NCI-H460 (cell line): Measurements from ENCODE around the gene KCTD1. TPM values are rescaled to one million over a fixed set of nuclear protein-coding genes. Genes with fewer than 3 reads are reported as not detected.
A peak's percentile ranks its signal among the peaks of the same experiment; 100 is the strongest.

Experiments
- DNase-seq: peaks from one replicate; pipeline ENCODE4 v3.0.0-alpha.2; 2016; ENCODE audit warnings: low read depth; ENCODE audit errors: extremely low read depth
- total RNA-seq: library from RNA; depleted of rRNA; stranded (reverse); fragments of >200 nt; shearing (Covaris generic); gene quantifications from 2 replicates; pipeline ENCODE4 v1.2.3, GENCODE V29; 2014

The KCTD1 gene
- total RNA-seq, 1 experiment from 2014 or later, result 17.2 TPM

DNA sequence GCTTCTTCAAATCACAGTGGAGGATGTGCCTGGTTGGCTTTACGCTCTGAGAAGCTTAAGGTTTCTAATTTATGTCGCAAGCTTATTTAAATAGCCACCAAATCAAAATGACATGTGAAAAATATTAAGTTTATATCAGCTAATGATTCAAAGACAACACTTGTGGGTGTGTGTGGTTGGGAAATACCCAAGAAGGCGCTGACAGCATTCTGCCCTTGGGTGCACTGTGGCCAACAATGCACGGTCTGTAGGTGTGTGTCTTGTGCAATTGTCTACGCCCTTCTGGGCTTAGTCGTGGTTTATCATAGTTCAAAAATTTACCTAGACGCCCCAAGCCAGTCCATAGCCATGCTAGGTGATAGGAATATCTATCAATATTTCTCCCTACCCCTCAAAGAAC is 60.9 kb downstream of the KCTD1 start:
- DNase-seq, result no peak

DNA sequence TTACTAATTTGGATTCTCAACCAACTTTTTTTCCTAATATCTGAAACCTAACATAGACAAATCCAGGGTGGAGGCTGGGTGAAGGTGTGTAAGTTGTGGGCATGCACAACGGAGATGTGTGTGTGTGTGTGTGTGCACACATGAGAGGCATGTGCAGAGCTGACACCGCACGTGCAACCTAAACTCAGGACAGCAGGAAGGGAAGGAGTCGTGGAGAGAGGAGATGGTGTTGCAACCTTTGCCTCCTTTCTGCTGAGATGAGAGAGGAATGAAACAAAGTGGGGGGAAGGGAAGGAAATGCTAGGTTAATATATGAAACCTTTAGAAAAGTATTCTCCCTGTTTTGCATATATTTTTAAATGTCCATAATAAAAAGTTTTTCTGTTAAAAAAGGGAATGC is 64.7 kb downstream of the KCTD1 start:
- DNase-seq, result no peak

DNA sequence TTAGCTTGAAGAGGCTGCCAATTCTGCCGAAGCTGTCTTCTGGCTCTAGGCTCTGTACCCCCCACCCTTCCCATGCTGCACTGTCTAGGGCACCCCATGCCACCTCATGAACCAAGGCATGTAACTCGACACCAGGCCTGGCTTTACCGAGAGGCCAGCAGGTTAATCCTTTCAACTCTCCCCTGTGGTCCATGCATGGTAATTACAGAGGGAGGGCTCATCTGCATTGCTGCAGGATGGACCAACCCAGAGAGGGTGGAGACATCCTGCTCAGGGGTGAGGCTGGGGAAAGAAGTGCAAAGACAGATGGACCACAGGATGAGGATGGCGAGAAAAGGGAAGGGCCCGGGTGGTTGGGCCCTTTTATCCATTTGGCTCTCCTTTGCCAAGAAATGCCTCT is 65.8 kb downstream of the KCTD1 start:
- DNase-seq, result no peak

- DNase-seq, result peak; percentile 76
These were observed 67.2 kb downstream of the KCTD1 start for GRCh38 chr18:26480897-26481795.

DNA sequence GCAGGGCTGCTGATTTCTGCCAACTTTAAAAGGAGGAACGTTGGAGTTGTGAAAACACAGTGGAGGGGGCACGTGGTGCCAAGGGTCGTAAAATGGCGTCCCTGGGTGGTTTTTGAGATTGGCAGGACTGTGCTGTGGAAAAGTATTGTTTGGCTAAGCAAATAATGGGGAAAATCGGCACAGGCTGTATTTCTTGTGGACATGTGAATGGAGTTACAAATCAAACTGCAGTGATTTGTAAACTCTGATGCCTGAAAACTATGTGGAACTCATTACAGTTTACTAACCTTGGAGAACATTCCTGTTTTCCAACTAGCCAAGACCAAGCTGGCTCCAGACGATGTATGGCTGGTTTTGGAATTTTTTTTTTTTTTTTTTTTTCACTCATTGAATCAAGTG is 68.7 kb downstream of the KCTD1 start:
- DNase-seq, result no peak

- no peak for DNase-seq
These were observed 69.2 kb downstream of the KCTD1 start for GRCh38 chr18:26479065-26479680.

DNA sequence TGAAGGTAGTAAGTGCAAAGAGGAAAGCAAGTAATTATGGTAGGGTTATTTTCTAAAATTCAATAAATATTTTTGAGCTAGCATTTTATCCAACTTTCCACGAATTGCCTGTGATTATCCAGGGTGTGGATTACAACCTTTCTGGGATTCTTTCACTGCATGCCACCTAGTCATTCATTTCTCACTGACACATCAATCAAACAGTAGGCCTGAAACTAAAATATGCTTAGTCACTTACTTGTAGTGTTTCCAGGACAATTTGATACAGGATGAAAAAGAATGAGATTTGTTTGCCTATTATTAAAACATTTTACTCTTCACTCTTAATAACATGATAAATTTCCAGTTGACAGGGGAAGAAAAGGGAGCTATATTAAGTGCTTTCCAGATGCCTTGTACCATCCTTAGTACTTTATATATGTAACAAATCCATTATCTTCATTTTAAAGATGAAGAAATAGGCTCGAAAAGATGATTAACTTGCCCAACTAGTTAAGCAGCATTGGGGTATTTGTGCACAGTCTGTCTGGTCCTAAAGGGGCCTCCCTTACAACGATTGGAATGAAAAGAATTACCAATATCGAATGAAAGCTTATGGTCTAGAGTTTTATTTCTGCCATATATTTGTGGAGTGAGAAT is 70.4 kb downstream of the KCTD1 start:
- DNase-seq, result peak; percentile 70

GRCh38 chr18:26476697-26477096 is 71.7 kb downstream of the KCTD1 start:
- no peak for DNase-seq

- DNase-seq, result no peak
These were observed 73.8 kb downstream of the KCTD1 start for GRCh38 chr18:26474542-26474941.

- DNase-seq, result no peak
These were observed 74.7 kb downstream of the KCTD1 start for GRCh38 chr18:26473672-26474071.

- no peak for DNase-seq
These were observed 76.5 kb downstream of the KCTD1 start for GRCh38 chr18:26471826-26472225.

GRCh38 chr18:26471027-26471426 is 77.3 kb downstream of the KCTD1 start:
- DNase-seq, result no peak

DNA sequence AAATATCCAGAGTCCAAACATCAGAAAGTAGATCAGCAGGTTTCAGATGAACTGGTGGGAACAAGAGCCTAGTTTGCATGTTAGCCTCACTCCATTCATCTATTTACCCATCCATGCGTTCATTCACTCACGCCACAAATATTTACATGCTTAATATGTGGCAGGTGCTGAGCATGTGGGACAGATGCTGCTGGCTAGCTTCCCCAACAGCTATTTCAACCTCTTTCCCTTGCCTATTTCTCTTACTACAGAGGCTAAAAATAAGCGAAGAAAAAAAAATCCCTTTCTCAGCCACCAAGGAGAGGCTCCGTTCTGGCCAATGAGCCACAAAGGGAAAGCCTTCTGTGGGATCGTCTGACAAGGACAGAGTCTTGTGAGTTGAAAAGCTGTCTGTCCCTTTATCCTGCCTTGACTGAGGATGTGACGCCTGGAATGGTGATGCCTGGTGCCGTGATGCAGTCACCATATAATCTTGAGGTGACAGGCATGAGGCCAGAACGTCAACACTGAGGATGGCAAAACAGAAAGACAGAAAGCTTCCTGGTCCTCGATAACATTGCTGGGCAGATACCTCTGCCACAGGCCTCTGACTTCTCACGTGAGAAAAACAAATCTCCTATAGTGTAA is 78.2 kb downstream of the KCTD1 start:
- no peak for DNase-seq

GRCh38 chr18:26468931-26469340 is 79.4 kb downstream of the KCTD1 start:
- DNase-seq, result no peak

- no peak for DNase-seq
These were observed 82.3 kb downstream of the KCTD1 start for GRCh38 chr18:26466026-26466425.

DNA sequence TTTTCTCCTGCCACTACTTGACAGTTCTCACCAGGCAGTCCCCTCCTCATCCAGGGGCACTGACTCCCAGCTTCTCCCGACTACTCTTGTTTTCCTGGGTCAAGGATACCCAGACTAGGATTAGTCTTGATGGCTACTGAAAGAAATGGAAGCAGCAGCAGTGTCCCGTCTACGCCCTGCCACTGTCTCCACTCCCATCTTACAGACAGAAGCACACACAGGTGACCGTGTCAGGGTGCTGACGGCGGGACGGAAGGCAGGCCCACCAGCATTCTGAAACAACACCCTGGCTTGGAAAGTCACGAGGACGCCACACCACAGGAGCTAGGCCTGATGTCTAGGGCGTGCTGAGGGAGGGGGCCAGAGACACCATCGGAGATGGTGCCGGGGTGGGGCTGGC is 82.9 kb downstream of the KCTD1 start:
- DNase-seq, result no peak

GRCh38 chr18:26464128-26465011 is 84.0 kb downstream of the KCTD1 start:
- no peak for DNase-seq

DNA sequence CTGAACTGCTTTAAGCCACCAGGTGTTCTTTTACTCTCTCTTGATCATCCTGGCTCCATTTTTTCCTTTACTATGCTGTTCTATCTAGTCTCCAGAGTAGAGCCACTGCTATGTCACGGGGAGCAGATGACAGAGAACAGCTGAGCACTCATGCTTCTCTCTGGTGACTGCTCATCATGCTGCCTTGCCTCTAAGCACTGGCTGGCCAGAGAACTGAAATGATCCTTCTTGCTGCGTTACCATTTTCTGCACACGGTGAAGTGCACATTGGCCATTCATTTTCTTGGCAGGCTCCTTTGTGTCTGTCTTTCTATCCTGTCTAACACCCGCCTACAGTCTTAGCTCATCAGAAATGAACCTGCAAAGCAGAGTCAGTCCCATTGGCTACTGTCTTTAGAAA is 86.0 kb downstream of the KCTD1 start:
- no peak for DNase-seq

GRCh38 chr18:26461405-26461804 is 86.9 kb downstream of the KCTD1 start:
- no peak for DNase-seq

DNA sequence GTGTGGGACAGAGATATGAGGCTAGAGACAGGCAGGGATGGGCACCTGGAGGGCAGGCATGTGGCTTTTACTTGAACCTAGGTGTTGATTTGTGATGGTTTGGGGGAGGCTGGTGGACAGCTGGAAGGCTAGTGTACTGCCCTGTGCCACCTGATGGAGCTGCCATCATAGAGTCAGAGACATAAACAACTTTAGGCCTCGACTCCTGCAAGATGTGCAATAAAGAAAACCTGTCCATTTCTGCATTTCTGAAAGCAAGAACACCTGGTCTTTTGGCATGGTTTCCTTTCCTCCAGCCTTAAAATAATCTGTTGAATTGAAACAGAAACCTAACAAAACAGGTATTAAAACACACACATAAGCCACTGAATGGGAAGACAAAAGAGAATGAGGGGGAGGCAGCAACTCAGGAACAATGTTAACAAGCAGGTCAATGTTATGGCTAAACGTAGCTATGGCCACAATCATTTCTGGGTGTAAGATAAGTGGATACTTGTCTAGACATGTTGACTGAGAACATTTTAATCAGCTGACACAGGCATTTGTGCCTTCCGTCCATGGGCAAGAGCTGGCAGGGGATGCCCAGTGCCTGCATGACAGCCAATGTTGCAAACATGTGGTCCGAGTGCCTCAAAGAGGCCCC is 87.8 kb downstream of the KCTD1 start:
- DNase-seq, result no peak
